Measurements from ENCODE around the gene LRRC14B.

Gene LRRC14B

DNA sequence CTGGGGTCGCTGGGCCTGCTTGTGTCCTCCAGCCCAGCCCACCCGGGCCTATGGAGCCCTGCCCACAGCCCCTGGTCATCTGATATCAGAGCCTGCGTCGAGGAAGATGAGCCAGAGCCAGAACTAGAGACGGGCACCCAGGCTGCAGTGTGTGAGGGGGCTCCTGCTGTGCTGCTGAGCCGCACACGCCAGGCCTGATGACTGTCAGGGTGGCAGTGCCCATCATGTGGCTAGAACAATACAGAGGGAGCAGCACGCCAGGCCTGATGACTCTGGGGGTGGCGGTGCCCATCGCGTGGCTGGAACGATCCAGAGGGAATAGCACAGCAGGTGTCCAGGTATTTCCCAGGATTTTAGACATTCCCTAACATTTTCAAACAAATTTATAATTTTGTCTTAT is 9.2 kb upstream of the LRRC14B start:
- no peaks in the 10 kb centered on the region for H3K36me3 ChIP-seq (ENCODE audit: control insufficient read depth, insufficient read depth, low read length)
- no peak overlapping the region for H3K9ac ChIP-seq (ENCODE audit: low read length)
- H3K4me3 ChIP-seq (ENCODE audit: low read length) = no peak overlapping the region
- H3K4me1 ChIP-seq (ENCODE audit: control insufficient read depth, insufficient read depth, low read length) = no peaks in the 10 kb centered on the region
- no peaks in the 10 kb centered on the region for H3K27me3 ChIP-seq (ENCODE audit: control insufficient read depth, insufficient read depth, low read length)
- H3K27ac ChIP-seq (ENCODE audit: low read depth, low read length) = no peak overlapping the region

DNA sequence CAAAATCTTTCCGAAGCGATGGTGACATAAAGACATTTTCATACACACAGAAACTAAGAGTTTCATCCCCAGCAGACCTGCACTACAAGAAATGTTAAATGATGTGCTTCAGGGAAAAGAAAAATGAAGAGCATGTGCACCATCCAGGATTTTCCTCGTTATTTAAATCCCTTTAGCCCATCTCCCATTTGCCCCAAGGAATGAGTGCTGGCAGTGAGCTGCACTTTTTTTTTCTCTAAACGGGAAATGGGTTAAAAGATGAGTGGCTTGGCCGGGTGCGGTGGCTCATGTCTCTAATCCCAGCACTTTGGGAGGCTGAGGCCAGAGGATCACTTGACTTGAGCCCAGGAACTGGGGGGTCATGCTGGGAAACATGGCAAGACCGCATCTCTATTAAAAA is 6.8 kb upstream of the LRRC14B start:
- H3K27me3 ChIP-seq (ENCODE audit: control insufficient read depth, insufficient read depth, low read length) = no peaks in the 10 kb centered on the region
- H3K4me1 ChIP-seq (ENCODE audit: control insufficient read depth, insufficient read depth, low read length) = peaks cover 4% of the 10 kb centered on the region
- no peak overlapping the region for H3K27ac ChIP-seq (ENCODE audit: low read depth, low read length)
- H3K36me3 ChIP-seq (ENCODE audit: control insufficient read depth, insufficient read depth, low read length) = no peaks in the 10 kb centered on the region
- no peak overlapping the region for H3K9ac ChIP-seq (ENCODE audit: low read length)
- no peak overlapping the region for H3K4me3 ChIP-seq (ENCODE audit: low read length)

GRCh38 chr5:185095-186070 is 5.9 kb upstream of the LRRC14B start:
- Histone ChIP-seq H3K4me1 (ENCODE audit: control insufficient read depth, insufficient read depth, low read length) (peaks cover 4% of the 10 kb centered on the region), H3K9ac (ENCODE audit: low read length) (no peak overlapping the region), H3K27me3 (ENCODE audit: control insufficient read depth, insufficient read depth, low read length) (no peaks in the 10 kb centered on the region), H3K27ac (ENCODE audit: low read depth, low read length) (no peak overlapping the region), H3K4me3 (ENCODE audit: low read length) (no peak overlapping the region), H3K36me3 (ENCODE audit: control insufficient read depth, insufficient read depth, low read length) (no peaks in the 10 kb centered on the region)

GRCh38 chr5:186091-187041 is 4.9 kb upstream of the LRRC14B start:
- H3K4me3 ChIP-seq (ENCODE audit: low read length) = no peak overlapping the region
- peaks cover 9% of the 10 kb centered on the region for H3K4me1 ChIP-seq (ENCODE audit: control insufficient read depth, insufficient read depth, low read length)
- H3K27me3 ChIP-seq (ENCODE audit: control insufficient read depth, insufficient read depth, low read length) = peaks cover 2% of the 10 kb centered on the region
- H3K27ac ChIP-seq (ENCODE audit: low read depth, low read length) = no peak overlapping the region
- H3K36me3 ChIP-seq (ENCODE audit: control insufficient read depth, insufficient read depth, low read length) = no peaks in the 10 kb centered on the region
- no peak overlapping the region for H3K9ac ChIP-seq (ENCODE audit: low read length)

GRCh38 chr5:187042-187431 is 4.3 kb upstream of the LRRC14B start:
- H3K36me3 ChIP-seq (ENCODE audit: control insufficient read depth, insufficient read depth, low read length) = no peaks in the 10 kb centered on the region
- H3K27ac ChIP-seq (ENCODE audit: low read depth, low read length) = no peak overlapping the region
- no peak overlapping the region for H3K4me3 ChIP-seq (ENCODE audit: low read length)
- H3K4me1 ChIP-seq (ENCODE audit: control insufficient read depth, insufficient read depth, low read length) = peaks cover 9% of the 10 kb centered on the region
- no peak overlapping the region for H3K9ac ChIP-seq (ENCODE audit: low read length)
- peaks cover 7% of the 10 kb centered on the region for H3K27me3 ChIP-seq (ENCODE audit: control insufficient read depth, insufficient read depth, low read length)

DNA sequence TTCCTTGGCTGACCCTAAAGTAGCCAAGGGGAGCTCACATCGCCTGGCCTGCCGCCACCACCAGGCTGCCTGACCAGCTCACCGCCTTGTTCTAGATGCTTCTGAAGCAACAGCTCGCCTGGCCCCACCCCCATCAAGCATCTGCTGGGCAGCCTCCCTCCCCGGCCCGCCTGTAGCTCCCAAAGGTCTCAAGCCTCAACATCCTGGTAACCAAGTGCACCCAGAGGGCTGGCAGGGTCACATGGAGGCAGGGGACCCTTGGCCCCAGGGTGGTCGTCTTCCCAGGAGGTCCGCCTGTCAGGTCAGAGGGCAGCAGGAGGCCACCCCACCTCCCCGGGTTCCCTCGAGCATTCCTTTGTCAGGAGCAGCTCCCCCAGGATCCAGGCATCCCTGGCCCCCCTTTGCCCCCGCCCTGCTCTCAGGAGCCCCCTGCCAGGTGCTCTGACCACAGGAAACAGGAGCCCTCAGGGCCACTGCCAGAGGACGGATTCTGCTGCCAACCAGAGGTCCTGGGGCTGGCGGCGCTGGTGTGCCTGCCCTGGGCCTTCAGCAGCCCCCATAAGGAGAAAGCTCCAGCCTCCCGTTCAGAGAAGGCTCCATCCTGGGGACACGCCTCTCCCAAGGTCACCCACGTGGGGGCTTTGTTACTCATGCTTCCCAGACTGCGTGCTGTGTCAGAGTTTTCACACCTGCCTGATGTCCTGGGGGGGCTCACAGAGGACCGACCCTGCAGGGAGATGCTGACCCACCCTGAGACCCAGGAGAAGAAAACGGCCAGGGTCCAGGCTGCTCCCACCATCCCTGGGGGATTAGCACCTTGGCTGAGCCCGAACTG is 3.5 kb upstream of the LRRC14B start:
- peak overlapping the region; percentile 58 for H3K4me3 ChIP-seq (ENCODE audit: low read length)
- H3K9ac ChIP-seq (ENCODE audit: low read length) = no peak overlapping the region
- H3K36me3 ChIP-seq (ENCODE audit: control insufficient read depth, insufficient read depth, low read length) = no peaks in the 10 kb centered on the region
- H3K27ac ChIP-seq (ENCODE audit: low read depth, low read length) = no peak overlapping the region
- peaks cover 9% of the 10 kb centered on the region for H3K4me1 ChIP-seq (ENCODE audit: control insufficient read depth, insufficient read depth, low read length)
- H3K27me3 ChIP-seq (ENCODE audit: control insufficient read depth, insufficient read depth, low read length) = peaks cover 8% of the 10 kb centered on the region

GRCh38 chr5:188488-189481 is 2.5 kb upstream of the LRRC14B start:
- peak overlapping the region; percentile 58 for H3K4me3 ChIP-seq (ENCODE audit: low read length)
- H3K4me1 ChIP-seq (ENCODE audit: control insufficient read depth, insufficient read depth, low read length) = peaks cover 9% of the 10 kb centered on the region
- no peak overlapping the region for H3K27ac ChIP-seq (ENCODE audit: low read depth, low read length)
- peaks cover 8% of the 10 kb centered on the region for H3K27me3 ChIP-seq (ENCODE audit: control insufficient read depth, insufficient read depth, low read length)
- H3K36me3 ChIP-seq (ENCODE audit: control insufficient read depth, insufficient read depth, low read length) = no peaks in the 10 kb centered on the region
- H3K9ac ChIP-seq (ENCODE audit: low read length) = no peak overlapping the region

GRCh38 chr5:189486-189885 is 1.8 kb upstream of the LRRC14B start:
- H3K4me1 ChIP-seq (ENCODE audit: control insufficient read depth, insufficient read depth, low read length) = peaks cover 9% of the 10 kb centered on the region
- no peaks in the 10 kb centered on the region for H3K36me3 ChIP-seq (ENCODE audit: control insufficient read depth, insufficient read depth, low read length)
- no peak overlapping the region for H3K9ac ChIP-seq (ENCODE audit: low read length)
- no peak overlapping the region for H3K4me3 ChIP-seq (ENCODE audit: low read length)
- peaks cover 8% of the 10 kb centered on the region for H3K27me3 ChIP-seq (ENCODE audit: control insufficient read depth, insufficient read depth, low read length)
- no peak overlapping the region for H3K27ac ChIP-seq (ENCODE audit: low read depth, low read length)

- Histone ChIP-seq H3K36me3 (ENCODE audit: control insufficient read depth, insufficient read depth, low read length) (no peaks in the 10 kb centered on the region), H3K27ac (ENCODE audit: low read depth, low read length) (no peak overlapping the region), H3K4me1 (ENCODE audit: control insufficient read depth, insufficient read depth, low read length) (peaks cover 9% of the 10 kb centered on the region), H3K4me3 (ENCODE audit: low read length) (no peak overlapping the region), H3K27me3 (ENCODE audit: control insufficient read depth, insufficient read depth, low read length) (peaks cover 8% of the 10 kb centered on the region), H3K9ac (ENCODE audit: low read length) (no peak overlapping the region)
These were observed 1.3 kb upstream of the LRRC14B start for GRCh38 chr5:189976-190365.

GRCh38 chr5:190366-191035 is 794 bp upstream of the LRRC14B start:
- no peaks in the 10 kb centered on the region for H3K36me3 ChIP-seq (ENCODE audit: control insufficient read depth, insufficient read depth, low read length)
- H3K27ac ChIP-seq (ENCODE audit: low read depth, low read length) = peak overlapping the region; percentile 27
- no peak overlapping the region for H3K4me3 ChIP-seq (ENCODE audit: low read length)
- peaks cover 9% of the 10 kb centered on the region for H3K4me1 ChIP-seq (ENCODE audit: control insufficient read depth, insufficient read depth, low read length)
- peaks cover 8% of the 10 kb centered on the region for H3K27me3 ChIP-seq (ENCODE audit: control insufficient read depth, insufficient read depth, low read length)
- H3K9ac ChIP-seq (ENCODE audit: low read length) = no peak overlapping the region

All from rectal smooth muscle tissue (tissue), 1 donor.